MCF 10A (cell line): Measurements from ENCODE around the gene PITX1. TPM values are rescaled to one million over a fixed set of nuclear protein-coding genes. Genes with fewer than 3 reads are reported as not detected.

Source experiments
- BruUV-seq: library from RNA; stranded (reverse); fragments of 400-500 nt; replicated peaks from 2 replicates; lab custom pipeline; 2021; lab: Mats Ljungman, UMichigan
- CTCF ChIA-PET: fragments of 300-600 bp; sonication (Branson Sonifier 250); formaldehyde crosslinking; extraction: SDS; loops from one replicate; lab custom pipeline; 2021; ENCODE audit warnings: antibody characterized with exemption, inconsistent platforms; lab: Yijun Ruan, JAX
- POLR2A ChIA-PET: fragments of 300-600, 350-650 bp; sonication (Branson Sonifier 250); formaldehyde crosslinking; extraction: SDS; loops from one replicate; lab custom pipeline; 2020; ENCODE audit warnings: antibody characterized with exemption, inconsistent platforms; lab: Yijun Ruan, JAX
- DNase-seq: peaks from one replicate; pipeline ENCODE4 v3.0.0-alpha.2; 2018; ENCODE audit not compliant: unreplicated experiment
- H3K27ac Mint-ChIP-seq: one replicate; pipeline ENCODE4 v1.8.0; 2022; ENCODE audit warnings: mild to moderate bottlenecking, low read depth, mixed read lengths; ENCODE audit not compliant: unreplicated experiment
- H3K27me3 Mint-ChIP-seq: one replicate; pipeline ENCODE4 v1.8.0; 2022; ENCODE audit warnings: mixed read lengths; ENCODE audit not compliant: insufficient read depth, unreplicated experiment
- H3K36me3 Mint-ChIP-seq: one replicate; pipeline ENCODE4 v1.8.0; 2022; ENCODE audit warnings: mild to moderate bottlenecking, moderate library complexity, mixed read lengths; ENCODE audit not compliant: insufficient read depth, unreplicated experiment
- H3K4me1 Mint-ChIP-seq: one replicate; pipeline ENCODE4 v1.8.0; 2022; ENCODE audit warnings: mixed read lengths; ENCODE audit not compliant: insufficient read depth, unreplicated experiment
- H3K4me3 Mint-ChIP-seq: one replicate; pipeline ENCODE4 v1.8.0; 2022; ENCODE audit warnings: mild to moderate bottlenecking, moderate library complexity, mixed read lengths; ENCODE audit not compliant: unreplicated experiment
- H3K9me3 Mint-ChIP-seq: one replicate; pipeline ENCODE4 v1.8.0; 2022; ENCODE audit warnings: mixed read lengths; ENCODE audit not compliant: unreplicated experiment
- CTCF ChIP-seq: fragments of 200-600 bp; IDR thresholded peaks from one replicate; pipeline ENCODE4 v1.8.0; 2022; ENCODE audit warnings: antibody characterized with exemption, mild to moderate bottlenecking; ENCODE audit not compliant: unreplicated experiment
- intact Hi-C: fragments of 100-400 bp; cut with micrococcal nuclease; formaldehyde crosslinking; loops from 2 replicates; pipeline ENCODE4 v1.14.1; 2022
- total RNA-seq: library from RNA; stranded (reverse); gene quantifications from 2 replicates; pipeline ENCODE4 v1.2.3, GENCODE V29; 2022

The PITX1 gene
- total RNA-seq, 1 experiment from 2014 or later, result 42.9 TPM

GRCh38 chr5:135008981-135009735, 24.9 kb downstream of the PITX1 start:
- H3K9me3 Mint-ChIP-seq, result no peaks in the 10 kb centered on the region
- no peak overlapping the region for H3K27ac Mint-ChIP-seq
- CTCF ChIA-PET, result interaction anchor here (0.6 to 0.9 kb wide), 4 partner anchors 21 to 816 kb away, joined by 3 to 4 read pairs (median 3); no protein-coding TSS in a partner anchor
- H3K36me3 Mint-ChIP-seq, result peaks cover 5% of the 10 kb centered on the region
- no peak overlapping the region for H3K4me3 Mint-ChIP-seq
- POLR2A ChIA-PET, result interaction anchor here (0.6 to 1.6 kb wide), 2 partner anchors 16 to 113 kb away, joined by 3 read pairs; no protein-coding TSS in a partner anchor
- no TSS peak for BruUV-seq
- intact Hi-C loops, result no loop called here
- DNase-seq, result no peak
- no peaks in the 10 kb centered on the region for H3K4me1 Mint-ChIP-seq
- no peak for TF ChIP-seq CTCF
- H3K27me3 Mint-ChIP-seq, result no peaks in the 10 kb centered on the region

GRCh38 chr5:135008556-135008955, 25.5 kb downstream of the PITX1 start:
- intact Hi-C loops, result no loop called here
- H3K9me3 Mint-ChIP-seq, result no peaks in the 10 kb centered on the region
- ChIA-PET POLR2A (interaction anchor here (1.6 kb wide), 1 partner anchor 16 kb away, joined by 3 read pairs; no protein-coding TSS in a partner anchor), CTCF (interaction anchor here (0.7 to 0.8 kb wide), 2 partner anchors 21 to 198 kb away, joined by 3 to 4 read pairs; no protein-coding TSS in a partner anchor)
- peaks cover 5% of the 10 kb centered on the region for H3K36me3 Mint-ChIP-seq
- no peak overlapping the region for H3K4me3 Mint-ChIP-seq
- no peak for DNase-seq
- no peak for TF ChIP-seq CTCF
- BruUV-seq, result no TSS peak
- H3K4me1 Mint-ChIP-seq, result no peaks in the 10 kb centered on the region
- H3K27me3 Mint-ChIP-seq, result no peaks in the 10 kb centered on the region
- no peak overlapping the region for H3K27ac Mint-ChIP-seq

- no TSS peak for BruUV-seq
- no peaks in the 10 kb centered on the region for H3K27me3 Mint-ChIP-seq
- intact Hi-C loops, result no loop called here
- no peak overlapping the region for H3K27ac Mint-ChIP-seq
- H3K36me3 Mint-ChIP-seq, result peaks cover 1% of the 10 kb centered on the region
- ChIA-PET CTCF (no interaction called here), POLR2A (interaction anchor here (1.6 kb wide), 1 partner anchor 17 kb away, joined by 3 read pairs; no protein-coding TSS in a partner anchor)
- TF ChIP-seq CTCF, result no peak
- no peaks in the 10 kb centered on the region for H3K4me1 Mint-ChIP-seq
- DNase-seq, result no peak
- no peaks in the 10 kb centered on the region for H3K9me3 Mint-ChIP-seq
- H3K4me3 Mint-ChIP-seq, result no peak overlapping the region
Observed at GRCh38 chr5:135007749-135008363, 26.2 kb downstream of the PITX1 start.

GRCh38 chr5:135007305-135007704, 26.7 kb downstream of the PITX1 start:
- Mint-ChIP-seq H3K27me3 (no peaks in the 10 kb centered on the region), H3K9me3 (peaks cover 4% of the 10 kb centered on the region), H3K4me3 (no peak overlapping the region), H3K36me3 (no peaks in the 10 kb centered on the region), H3K27ac (no peak overlapping the region), H3K4me1 (no peaks in the 10 kb centered on the region)
- intact Hi-C loops, result no loop called here
- ChIA-PET CTCF (no interaction called here), POLR2A (no interaction called here)
- TF ChIP-seq CTCF, result no peak
- BruUV-seq, result no TSS peak
- no peak for DNase-seq
